Hepatic stellate cell (primary cell): ENCODE data around the gene TGFBR2.

ENCODE experiments used
- DNase-seq: peaks from one replicate; pipeline ENCODE4 v3.0.0; 2011; ENCODE audit warnings: low spot score

Gene TGFBR2

DNA sequence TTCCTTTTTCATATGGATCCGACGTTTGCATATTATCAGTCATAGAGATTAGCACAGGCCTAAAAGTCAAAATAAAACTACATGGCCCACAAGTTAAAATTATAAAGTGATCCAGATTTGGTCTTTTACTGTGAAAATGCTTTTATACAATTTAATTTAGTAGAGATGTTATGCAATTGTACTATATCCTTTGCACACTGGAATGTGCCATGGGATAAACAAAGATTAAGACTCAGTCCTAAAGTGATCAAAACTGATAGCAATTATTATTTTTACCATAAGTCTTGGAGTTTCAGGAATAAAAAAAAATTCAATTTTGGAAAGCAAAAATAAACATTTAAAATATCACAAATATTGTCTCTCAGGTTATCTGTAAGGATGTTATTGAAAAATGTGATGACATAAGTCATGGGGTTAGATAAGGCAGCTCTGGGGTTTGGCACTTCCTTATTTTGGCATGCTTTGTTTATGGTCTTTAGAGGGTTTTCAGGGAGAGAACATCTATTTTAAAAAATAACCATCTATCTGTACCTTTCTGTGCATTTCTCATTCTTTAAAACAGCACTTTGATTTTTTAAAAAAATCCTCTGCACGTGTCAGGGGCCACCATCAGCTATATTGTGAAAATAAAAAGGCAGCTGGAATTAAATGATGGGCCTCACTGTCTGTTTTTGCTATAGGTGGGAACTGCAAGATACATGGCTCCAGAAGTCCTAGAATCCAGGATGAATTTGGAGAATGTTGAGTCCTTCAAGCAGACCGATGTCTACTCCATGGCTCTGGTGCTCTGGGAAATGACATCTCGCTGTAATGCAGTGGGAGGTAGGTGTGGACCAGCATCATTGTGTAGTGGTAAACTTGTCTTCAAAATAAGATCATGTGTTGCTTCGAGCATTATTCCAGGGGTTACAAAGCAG lies 67.3 kb downstream of the TGFBR2 start:
- DNase-seq: no peak

DNA sequence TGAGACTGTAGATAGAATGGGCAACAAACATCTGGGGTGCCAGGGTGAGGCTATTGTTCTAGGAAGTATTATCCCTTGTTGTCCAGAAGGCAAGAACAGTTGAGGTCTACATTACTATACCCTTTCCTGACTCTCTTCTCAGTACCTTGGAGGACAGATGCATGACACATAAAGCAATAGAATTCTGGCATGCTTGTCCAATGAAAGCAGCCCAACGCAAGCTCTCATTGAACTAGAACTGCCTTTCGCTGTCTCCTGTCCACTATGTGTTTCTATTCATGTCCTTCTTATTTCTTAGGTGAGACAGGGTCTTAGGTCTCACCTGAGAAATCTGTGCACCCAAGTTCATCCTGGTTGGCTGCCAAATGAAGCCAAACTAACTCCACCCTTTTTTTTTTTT lies 68.6 kb downstream of the TGFBR2 start:
- no peak for DNase-seq

DNA sequence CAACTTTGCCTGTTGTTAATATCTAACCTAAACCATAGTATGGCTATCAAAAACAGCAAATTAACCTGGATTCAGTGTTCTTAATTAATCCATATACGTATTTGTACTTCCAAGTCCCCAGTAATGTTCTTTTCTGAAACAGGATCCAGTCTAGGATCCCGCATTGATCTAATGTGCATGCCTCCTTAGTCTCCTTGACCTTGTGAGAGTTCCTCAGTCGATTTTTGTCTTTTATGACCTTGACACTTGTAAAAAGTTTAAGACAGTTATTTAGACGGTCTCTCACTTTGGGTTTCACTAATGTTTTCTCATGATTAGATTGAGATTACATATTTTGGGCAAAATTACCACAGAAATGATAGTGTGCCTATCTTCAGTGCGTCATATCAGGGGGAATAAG lies 69.4 kb downstream of the TGFBR2 start:
- DNase-seq: no peak

DNA sequence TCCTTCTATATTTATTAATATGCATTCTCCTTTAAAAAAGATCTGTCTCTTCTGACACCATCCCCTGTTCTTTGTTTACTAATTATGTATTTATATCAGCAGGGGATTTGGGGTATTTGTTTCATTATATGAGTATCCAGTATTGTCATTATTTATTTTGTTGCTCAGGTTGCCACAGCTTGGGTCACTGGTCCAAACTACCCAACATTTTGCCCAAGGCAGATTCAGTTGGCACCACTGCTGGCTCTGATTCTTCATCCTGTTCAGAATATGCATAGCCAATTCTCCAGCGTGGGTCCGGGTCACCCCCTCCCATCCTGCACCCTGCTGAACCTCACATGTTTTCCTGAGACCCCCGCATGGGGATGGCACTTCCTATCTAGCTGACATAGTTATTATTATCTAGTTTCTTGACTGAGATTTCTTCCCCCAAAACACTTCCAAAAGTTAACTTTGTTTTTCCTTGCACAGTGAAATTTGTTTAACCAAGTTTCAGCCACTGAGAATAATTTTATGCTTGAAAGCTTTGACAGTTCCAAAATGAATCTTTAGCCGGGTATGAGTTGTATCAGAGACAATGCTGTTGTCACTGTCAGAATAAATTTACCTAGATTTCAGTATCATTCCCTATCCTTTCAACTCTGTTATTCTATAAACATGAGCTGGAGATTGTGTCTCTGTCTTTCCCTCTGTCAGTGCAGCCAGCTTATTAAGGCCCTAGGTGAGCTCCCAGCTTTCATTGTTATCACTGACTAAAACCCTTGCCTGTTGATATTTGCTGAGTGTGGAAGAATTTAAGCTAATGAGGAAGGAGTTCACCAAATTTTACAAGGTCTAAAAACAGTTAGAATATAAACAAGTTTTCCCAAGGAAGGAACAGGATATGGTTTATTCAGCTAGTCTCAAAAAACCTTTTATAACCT lies 70.3 kb downstream of the TGFBR2 start:
- DNase-seq: no peak

DNA sequence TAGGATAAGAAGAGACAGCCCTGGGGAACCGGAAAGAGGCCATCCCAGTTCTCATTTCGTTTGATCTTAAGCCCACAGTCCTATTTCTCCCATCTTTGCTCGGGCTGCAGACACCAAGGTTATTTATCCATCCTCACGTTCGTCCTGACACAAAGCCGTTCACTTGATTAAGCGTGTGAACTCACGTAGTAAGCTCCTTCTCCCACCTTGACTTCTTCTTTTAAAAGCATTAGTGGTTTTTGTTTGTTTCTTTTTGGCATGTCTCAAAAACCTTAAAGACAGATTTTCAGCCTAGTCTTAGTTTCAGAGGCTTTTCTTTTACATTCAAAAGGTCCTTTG lies 70.9 kb downstream of the TGFBR2 start:
- DNase-seq: no peak

DNA sequence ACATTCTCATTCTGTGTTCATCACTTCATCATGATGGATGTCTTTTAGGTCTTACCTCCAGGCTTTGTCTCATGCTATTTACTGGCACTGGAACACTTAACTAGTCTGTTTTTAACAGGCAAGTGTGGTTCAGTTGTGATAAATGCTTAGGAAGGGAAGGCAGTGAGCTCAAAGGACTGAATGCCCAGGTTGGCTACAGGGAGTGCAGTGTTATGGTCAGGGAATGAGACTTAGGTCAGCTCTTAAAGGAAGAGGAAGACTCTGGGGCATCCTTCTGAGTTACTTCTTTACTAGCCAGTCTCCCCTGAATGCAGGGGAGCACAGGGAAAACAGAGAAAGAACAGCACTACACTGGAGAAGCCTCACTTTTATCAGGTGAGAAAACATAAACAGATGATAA lies 72.6 kb downstream of the TGFBR2 start:
- no peak for DNase-seq

DNA sequence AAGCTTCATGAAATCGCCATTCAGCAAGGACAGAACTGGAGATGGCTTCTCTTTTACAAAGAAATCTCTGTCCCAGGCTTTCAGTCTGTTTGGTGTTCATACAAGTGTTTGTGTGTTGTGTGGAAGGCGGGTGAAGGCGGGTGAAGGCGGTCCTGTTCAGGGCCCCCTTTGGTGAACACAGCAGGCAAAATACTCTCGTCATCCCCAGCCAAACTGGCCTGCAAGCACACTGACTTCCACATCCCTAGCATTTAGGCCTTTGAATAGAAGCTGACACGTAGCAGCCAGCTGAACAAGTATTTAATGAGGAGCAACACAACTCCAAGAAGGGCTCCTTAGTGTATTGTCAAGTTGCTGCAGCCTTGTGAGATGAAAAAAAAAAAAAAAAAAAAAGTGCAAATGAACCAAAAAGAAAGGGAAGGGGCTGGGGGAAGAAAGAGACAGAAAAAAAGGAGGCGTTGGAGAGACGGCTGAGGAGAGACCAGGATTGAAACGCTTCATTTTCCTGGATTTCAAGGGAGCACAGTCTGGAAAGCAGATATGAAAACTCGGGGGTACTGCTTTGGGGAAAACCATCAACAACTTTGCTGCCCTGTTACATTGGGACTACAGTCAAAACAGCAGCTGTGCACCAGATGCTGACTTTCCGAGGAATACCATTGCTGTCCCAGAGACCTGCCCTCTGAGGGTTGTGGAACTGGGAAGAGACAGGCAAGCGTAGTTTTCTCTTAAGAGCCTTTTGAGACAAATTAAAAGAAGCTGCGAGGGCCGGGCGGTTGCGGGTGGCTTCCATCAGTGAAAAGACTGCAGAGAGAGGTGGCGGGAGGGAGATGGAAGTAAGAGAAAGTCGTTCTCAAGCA lies 74.6 kb downstream of the TGFBR2 start:
- DNase-seq: no peak

DNA sequence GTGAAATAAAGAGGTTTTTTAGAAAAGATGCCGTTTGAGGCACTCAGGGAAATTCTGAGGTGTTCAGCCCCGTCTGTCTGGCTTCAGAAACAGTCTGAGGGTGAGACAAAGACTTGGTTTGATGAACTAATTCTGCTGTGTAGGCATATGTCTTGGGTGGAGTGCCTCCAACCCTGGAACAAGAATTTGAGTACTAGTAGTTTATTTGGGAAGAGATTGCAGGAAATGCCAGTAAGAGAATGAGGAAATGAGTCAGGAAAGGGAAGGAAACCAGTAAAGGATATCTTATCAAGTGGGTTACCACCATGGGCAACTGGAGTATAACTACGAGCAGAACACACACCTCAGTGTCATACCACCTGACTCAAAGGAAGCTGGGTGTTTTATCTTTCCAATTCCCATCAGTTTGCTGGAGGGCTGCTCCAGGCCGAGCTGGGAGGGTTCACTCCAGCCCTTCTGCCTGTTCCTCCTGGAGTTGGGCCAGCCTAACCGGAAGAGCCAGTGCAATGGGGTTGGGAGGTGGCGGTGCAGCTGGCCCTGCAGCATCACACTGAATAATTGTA lies 75.3 kb downstream of the TGFBR2 start:
- no peak for DNase-seq

DNA sequence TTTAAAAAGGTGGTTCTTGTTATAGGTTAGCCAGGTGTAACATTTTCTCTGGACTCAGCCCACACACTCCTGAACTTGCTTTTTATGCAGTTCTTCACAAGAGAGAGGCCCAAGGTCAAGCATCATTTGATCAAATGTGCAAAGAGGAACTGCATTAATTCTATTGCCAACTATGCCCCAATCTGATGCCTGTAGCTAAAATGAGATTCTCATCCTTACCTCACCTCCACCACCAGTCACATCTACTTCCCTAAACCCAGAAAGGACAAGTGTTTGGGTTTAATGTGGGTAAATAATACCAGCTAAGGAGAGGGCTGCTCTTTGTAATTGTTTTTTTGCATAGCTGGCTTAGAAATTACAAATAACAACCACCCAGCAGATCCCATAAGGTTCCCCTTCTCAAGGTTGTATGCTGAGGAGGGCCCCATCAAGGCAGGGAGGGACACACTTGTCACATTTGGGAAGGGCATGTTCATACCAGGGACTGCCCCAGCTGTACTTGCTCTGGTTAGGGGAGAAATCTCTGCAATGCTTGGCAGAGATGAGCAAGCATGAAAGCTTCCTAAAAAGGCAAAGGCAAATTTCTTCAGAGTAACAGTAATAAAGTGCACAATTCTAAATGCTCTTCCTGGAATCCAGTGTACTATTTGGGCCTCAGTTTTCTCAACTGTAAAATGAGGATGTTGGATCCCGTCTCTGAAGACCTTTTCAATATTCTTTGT lies 76.2 kb downstream of the TGFBR2 start:
- no peak for DNase-seq

DNA sequence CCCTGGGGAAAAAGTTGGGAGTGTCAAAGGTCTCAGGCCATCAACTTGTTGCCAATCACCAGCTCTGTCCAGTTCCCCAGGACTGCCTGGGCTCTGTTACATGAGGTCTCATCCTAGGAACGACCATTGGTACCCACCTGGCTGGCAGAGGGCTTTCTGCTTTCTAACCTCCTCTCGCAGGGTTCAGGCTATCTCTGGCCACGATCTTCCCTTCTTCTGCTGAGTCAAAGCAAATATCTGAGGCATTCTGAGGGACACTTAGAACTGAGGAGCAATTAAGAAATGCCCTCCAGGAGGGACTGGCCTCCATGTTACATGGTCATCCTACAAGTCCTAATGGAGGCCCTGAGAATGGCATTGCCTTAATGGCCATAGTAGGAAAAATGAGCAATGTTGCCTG lies 77.4 kb downstream of the TGFBR2 start:
- no peak for DNase-seq

DNA sequence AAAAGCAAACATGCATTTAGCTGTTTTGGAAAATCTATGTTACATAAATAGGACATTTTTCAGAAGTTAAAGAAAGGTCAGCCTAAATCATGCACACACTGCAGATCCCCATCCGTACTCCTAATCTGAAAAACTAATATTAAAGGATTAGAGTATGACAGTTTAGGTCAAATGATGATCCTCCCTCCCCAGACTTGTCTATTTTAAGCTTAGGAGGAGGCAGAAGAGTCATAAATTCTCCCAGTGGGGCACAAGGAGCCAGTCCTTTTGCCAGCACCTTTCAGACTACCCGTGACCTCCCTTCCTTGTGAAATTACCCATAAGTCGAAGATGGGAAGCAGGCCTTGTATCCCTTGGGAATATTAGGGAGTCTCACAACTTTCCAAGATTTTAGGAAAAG lies 78.0 kb downstream of the TGFBR2 start:
- DNase-seq: no peak

DNA sequence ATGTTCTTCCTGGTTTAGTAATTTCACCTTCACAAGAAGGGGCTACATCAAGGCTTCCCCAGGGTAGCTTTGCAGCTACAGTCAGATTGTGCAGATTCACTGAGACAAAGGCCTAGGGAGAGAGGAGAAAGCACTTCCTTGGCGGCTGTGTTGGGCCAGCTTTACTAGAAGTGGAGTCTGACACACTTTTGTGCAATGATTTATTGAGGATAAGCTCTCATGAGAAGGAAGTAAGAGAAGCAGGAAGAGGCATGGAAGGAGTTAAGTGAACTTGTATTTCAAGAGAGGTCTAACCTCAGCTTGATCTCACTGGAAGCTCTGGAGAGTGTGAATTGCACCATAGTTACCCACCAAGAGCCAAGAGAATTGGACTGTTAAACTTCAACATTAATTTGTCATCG lies 78.9 kb downstream of the TGFBR2 start:
- no peak for DNase-seq

DNA sequence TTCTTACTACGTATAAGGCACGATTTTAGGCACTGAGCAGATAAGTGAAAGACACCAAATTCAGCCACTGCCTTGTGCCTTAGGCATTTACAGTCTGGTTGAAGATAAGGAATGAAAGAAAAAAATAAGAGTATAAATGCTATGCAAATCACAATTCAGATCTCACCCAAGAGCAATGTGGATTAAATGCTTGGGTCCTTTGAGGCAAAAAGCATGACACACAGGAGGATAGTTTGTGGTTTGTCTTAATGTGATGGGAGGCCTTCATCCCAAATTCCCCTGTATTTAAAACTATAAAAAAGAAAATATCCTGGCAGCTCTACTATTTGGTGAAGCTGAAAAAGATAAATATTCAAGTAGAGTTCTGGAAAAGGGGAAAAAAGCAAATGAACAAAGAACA lies 79.8 kb downstream of the TGFBR2 start:
- no peak for DNase-seq

DNA sequence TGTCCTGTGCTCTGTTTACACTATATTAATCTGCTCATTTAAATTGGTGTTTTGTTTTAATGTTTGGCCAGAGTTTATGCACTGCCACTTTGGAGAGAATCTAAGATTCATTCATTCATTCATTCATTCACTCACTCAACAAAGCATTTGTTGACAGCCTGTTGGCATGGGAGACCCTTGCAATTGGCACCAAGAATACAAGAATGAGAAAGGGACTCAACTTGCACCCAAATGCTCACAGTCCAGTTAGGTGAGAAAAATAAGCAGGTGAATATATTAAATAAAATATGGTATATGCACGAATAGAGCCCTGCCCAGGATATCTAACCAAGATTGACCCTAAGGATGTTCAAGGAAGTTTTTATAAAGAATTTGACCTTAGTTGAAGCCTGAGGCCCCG lies 80.4 kb downstream of the TGFBR2 start:
- no peak for DNase-seq

DNA sequence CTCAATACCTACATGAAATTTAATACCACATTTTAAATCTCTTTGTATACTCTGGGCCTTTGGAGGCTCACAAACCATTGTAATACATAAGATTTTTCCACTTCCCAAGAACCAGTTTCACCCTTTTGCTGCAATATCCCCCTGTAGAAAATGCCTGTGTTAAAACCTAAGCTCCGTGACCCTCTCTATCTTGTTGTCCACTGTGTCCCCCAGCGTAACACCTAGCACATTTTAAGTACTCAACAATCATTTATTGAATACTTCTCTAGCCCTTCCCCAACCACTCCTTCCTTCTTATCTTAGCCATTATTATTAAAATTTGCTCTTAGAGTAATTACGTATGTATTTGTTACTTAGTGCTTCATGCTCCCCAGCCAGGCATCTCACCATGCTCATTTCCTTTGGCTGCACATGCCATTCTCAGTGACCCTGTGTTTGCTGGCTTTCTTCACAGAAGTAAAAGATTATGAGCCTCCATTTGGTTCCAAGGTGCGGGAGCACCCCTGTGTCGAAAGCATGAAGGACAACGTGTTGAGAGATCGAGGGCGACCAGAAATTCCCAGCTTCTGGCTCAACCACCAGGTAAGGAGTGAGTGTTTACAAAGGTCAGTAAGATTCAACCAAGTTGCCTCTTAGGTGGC lies 81.6 kb downstream of the TGFBR2 start:
- no peak for DNase-seq

DNA sequence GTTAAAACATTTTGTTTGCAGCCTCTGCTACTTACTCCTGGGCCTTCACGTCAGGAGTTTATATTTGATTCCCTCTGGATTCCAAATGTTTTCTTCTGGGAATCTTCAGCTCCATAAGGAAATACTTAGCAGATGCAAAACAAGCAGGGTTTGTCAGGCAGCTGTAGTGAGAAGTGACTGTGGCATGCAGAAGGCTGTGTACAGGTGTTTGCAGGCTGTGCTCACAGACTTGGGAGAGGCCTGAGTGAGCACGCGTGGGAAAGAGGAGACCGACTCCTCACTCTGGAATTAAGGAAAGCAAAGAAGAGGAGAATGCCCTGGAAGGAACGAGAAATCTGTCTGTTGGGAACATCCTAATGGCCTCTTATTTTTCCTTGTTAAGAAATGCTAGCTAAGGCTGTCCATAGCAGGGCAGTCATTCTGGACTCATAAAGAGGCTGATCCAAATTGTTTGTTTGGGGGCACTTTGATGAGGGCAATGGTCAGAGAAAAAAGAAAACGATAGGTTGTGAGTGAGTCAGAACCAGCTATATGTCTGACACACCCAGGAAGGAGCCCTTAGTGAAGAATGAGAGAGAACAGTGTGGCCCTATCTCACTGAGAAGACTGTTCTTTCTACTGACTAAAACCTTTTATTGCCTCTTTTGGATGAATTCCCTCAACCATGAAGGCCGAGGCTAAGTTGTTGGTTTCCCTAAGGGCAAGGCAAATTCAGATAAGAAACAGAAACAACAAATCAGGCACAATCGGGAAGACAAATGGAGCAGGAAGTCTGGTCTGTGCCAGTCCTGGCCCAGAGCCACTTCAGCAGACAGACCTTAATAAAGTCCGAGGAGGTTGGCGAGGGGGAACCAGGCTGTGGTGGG lies 82.6 kb downstream of the TGFBR2 start:
- peak; percentile 25 for DNase-seq

DNA sequence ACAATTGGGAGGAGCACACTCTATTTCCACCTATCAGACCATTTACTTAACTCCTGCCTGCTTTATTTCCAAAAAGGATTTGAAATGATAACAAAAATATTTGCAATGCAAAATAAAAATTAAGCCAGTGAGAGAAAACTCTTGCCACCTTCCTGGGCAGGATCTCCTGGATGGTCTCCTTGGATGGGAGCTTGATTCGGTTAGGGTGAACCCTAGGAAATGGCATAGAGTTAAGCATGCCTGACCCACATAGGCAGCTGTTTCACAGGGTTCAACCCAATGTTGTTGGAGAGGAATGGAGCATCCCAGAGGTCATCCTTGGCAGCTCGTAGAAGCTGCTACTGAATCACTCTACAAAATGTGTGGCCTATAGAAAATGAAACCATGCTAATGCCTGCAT lies 83.8 kb downstream of the TGFBR2 start:
- DNase-seq: no peak

DNA sequence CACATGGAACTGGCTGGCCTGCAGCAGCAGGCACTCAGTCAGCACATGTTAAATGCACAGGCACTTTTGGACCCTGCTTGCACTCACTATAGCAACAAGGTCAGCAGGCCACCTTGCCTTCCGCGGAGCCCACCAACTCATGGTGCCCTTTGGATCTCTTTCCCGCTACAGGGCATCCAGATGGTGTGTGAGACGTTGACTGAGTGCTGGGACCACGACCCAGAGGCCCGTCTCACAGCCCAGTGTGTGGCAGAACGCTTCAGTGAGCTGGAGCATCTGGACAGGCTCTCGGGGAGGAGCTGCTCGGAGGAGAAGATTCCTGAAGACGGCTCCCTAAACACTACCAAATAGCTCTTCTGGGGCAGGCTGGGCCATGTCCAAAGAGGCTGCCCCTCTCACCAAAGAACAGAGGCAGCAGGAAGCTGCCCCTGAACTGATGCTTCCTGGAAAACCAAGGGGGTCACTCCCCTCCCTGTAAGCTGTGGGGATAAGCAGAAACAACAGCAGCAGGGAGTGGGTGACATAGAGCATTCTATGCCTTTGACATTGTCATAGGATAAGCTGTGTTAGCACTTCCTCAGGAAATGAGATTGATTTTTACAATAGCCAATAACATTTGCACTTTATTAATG lies 85.0 kb downstream of the TGFBR2 start:
- no peak for DNase-seq

DNA sequence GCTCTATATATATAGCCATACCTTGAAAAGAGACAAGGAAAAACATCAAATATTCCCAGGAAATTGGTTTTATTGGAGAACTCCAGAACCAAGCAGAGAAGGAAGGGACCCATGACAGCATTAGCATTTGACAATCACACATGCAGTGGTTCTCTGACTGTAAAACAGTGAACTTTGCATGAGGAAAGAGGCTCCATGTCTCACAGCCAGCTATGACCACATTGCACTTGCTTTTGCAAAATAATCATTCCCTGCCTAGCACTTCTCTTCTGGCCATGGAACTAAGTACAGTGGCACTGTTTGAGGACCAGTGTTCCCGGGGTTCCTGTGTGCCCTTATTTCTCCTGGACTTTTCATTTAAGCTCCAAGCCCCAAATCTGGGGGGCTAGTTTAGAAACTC lies 85.5 kb downstream of the TGFBR2 start:
- no peak for DNase-seq
